Fibroblast of skin of scalp (primary cell): ENCODE results near the gene HSD17B3.
A peak's percentile ranks its signal among the peaks of the same experiment; 100 is the strongest.

Experiments used
- DNase-seq: peaks from one replicate; pipeline ENCODE4 v3.0.0-alpha.2; 2013

The HSD17B3 gene

DNA sequence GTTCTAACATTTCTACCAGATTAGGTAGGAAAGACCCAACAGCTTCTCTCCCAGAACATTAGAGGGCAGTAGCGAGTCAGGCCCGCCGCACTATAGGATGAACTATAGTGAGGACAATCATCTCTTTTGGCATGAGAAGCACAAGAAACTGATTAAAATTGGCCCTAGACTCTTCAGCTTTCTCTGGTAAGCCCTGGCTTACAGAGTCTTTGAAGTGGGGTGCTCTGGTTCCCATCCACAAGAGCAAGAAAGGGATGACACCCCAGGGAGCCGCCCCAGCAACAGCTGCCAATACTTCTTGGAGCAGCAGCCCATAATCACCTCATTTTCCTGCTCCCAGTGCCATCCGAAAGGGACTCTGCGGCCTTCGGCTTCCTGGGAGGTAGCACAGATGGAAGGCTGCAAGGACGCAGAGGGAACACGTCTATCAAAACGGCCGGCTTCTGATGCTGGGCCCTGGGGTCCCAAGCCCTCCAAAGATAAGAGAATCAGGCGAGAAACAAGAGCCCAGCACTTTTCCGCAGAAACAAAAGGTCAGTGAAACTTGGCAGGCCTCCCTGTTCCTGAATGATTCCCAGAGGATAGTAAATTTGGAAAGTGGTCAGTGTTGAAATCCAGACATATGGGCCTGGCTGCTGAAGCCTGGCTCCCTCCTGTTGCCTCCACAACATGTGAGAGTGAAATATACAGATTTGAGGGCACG, 69.3 kb downstream of the HSD17B3 start:
- peak; percentile 60 for DNase-seq

DNA sequence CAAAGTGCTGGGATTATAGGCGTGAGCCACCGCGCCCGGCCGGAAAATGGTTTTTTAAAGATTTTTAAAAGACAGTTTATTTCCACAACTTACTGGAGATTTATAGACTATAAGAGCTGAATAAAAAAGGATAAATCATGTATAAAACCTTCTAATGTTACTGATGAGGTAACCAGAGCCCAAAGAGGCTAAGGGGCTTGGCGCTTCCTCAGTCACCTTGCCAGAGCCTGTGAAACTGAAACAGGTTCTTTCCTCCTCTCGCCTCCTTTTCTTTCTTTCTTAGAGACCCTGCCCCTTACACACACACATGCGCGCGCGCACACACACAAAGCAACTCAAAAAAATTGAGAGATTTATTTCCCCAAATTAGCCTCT, 69.8 kb downstream of the HSD17B3 start:
- no peak for DNase-seq

- no peak for DNase-seq
These were observed 72.0 kb downstream of the HSD17B3 start for GRCh38 chr9:96230002-96230401.

DNA sequence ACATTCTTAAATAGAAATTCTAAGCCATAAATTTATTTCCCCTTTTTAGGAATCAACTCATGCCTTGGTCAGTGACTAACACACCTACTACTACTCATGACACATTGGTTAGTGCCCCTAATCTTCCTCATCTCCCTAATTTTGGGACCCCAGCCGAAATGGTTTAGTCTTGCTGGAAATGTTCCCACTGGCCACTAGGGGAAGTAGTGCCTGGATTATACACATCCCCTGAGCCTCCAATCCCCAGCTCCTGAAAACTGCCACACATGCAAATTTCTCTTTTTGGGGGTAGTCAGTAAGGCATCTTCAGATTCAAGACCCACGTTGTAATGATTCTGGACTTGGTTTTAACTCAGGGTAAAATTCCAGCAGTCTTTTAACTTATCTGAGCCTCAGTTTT, 79.8 kb downstream of the HSD17B3 start:
- no peak for DNase-seq

DNA sequence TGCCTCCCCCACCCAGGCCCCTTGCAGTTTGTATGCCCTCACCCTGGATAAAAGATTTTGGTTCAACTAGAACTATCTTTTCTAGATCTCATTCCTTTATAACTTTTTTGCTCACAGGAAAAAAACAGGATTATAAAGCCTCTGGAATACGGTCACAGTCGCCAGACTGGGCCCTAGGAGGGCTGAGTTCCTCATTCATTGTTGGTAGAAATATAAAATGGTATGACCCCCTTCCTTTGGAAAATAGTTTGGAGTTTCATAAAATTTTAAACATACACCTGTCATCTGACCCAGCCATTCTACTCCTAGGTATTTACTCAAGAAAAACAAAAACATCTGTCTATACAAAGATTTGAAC, 82.1 kb downstream of the HSD17B3 start:
- no peak for DNase-seq

- peak; percentile 47 for DNase-seq
These were observed 82.7 kb downstream of the HSD17B3 start for GRCh38 chr9:96219026-96219899.

GRCh38 chr9:96217754-96218693, 84.0 kb downstream of the HSD17B3 start:
- peak; percentile 63 for DNase-seq

DNA sequence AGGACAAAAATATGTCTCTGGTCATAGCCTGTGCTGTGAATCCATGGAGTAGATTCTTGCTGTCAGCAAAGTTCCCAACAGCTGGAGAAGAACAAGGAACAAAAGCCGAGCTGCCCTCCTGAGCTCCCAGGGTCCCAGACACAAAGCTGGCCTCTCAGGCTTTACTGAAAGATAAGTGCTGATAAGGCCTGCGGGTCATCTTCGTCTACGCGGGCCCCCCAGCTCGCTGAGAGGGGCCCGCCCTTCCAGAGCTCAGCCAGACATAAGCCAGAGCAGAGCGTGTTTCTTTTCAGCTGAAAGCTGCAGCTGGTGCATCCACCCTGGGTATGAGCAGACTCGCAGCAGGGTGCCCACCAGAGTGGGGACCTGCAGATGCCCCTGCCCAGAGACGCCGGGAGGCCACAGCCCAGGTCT, 84.7 kb downstream of the HSD17B3 start:
- no peak for DNase-seq

GRCh38 chr9:96216583-96216982, 85.4 kb downstream of the HSD17B3 start:
- DNase-seq: no peak

GRCh38 chr9:96215841-96216240, 86.1 kb downstream of the HSD17B3 start:
- no peak for DNase-seq

DNA sequence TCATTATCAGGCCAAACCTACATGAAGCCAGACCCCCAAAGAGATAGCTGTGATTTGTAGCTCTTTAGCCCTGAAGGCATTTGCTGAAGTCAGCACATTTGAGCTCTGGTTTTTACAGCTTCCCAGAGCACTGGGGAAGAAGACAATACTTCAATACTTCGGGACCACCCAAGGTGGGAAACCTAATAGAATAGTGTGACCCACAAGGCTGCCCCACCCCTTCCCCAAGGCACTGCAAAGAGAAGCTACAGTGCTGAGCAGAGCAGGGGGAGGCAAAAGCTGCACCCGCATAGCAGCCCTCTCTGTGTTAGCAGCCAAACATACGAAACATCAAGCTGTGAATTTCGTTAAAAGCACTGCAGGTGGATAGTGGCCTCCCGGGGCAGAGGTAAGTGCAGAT, 87.3 kb downstream of the HSD17B3 start:
- DNase-seq: no peak

GRCh38 chr9:96209407-96210271, 92.3 kb downstream of the HSD17B3 start:
- peak; percentile 77 for DNase-seq

DNA sequence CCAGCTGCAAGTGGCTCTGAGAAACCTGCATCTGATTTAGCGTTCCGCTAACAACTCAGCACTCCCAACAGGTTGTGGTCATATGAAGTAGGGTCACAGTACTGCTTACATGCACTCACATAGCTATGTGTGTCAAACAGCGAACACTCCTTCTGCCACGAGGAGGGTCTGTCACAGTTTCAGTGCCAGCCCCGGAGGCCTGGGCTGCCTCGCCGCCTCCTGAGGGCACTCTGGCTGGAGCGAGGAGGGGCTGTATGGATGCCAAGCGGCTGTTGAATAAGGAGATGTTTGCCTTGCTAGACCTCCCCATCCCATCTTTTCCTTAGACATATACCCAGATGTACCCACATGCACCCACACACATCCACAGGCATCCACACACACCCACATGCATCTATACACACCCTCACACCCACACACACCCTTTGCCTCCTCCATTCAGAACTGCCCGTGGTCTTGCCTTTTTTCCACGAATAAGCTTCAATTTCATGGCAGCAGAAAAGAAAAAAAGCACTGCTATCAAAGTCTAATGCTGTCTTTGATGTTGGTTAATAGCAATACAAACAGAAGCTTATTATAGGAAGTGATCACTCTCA, 95.7 kb downstream of the HSD17B3 start:
- no peak for DNase-seq

DNA sequence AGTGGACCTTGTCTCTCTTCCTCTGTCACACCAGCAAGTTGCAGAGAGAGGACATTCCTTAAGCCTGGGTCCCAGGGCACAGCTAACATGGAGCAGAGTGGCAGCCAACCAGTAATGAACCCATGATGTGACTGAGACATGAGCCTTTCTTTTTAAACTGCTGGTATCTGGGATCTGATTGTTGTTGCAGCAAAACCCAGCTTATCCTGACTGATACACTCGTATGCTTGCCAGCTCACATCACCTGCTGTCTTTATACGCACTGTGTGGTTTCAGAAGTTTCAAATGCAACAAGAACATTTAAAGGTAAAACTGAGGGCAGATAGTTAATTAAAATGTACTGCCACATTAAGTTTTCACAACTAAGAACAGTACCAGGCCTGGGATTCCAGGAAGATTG, 97.1 kb downstream of the HSD17B3 start:
- DNase-seq: no peak

DNA sequence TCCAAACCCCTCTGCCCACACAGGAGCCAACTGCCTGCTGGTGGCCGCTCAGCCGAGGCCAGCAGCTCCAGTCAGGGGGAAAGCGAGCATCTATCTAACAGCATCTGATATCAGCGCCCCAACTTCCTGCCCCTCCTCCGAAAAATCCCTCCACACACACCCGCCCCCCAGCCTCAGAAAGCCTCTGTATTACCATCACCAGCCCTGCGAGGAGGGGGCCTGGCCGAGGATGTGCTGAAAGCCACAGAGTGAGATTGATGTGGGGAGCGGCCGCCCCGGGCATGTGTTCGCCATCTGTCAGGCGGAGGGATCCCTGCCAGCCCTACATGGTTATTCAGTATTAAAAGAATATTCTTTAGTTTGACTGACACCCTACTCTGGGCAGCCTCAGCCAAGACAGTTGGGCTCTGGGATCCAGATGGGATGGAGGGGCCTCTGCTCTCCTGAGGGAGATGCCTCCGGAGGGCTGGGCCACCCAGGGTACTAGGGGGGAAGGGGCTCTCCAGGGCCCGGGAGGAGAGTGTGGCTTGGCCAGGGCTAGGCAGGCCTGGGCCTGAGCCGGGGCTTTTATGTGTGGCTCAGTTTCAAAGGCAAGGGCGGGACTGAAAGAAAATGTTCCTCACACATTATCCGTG, 98.0 kb downstream of the HSD17B3 start:
- DNase-seq: peak; percentile 19

DNA sequence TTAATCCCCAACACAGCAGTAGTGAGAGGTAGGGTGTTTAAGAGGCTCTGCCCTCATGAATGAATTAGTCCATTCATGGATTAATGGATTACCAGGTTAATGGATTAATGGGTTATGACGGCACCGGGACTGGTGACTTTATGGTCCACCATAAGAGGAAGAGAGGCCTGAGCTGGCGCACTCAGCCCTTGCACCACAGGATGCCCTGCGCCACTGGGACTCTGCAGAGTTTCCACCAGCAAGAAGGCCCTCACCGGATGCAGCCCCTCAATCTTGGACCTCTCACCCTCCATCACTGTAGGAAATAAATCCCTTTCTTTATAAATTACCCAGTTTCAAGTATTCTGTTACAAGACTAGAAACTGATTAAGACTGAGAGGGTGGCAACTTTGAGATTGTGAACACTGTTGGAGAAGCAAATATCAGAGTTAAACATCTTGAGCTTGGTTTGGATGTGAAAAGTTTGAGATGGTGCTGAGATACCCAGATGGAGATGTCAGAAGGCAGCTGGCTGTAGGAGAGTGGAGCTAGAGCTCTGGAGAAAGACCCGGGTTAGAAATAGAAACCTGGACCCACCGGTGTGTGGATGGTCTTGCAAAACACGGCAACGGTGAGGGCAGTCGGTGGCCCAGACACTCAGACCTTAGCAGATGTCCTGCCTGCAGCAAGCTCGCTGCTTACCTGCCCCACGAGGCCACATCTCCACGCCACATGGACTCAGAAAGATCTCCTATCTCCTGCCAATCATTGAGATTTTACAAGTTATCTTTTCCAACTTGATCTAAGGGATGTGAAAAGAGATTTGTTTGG, 98.8 kb downstream of the HSD17B3 start:
- no peak for DNase-seq

GRCh38 chr9:96201140-96201539, 100.8 kb downstream of the HSD17B3 start:
- DNase-seq: no peak

GRCh38 chr9:96199006-96199405, 103.0 kb downstream of the HSD17B3 start:
- no peak for DNase-seq

GRCh38 chr9:96195541-96195940, 106.4 kb downstream of the HSD17B3 start:
- no peak for DNase-seq

- DNase-seq: peak; percentile 19
These were observed 108.7 kb downstream of the HSD17B3 start for GRCh38 chr9:96193236-96193755.
